OCI-LY7 (cell line): Measurements from ENCODE around the gene FAM89B. TPM values are rescaled to one million over a fixed set of nuclear protein-coding genes. Genes with fewer than 3 reads are reported as not detected.

Source experiments
- BruUV-seq: library from RNA; stranded (reverse); fragments of 400-500 nt; replicated peaks from 2 replicates; lab custom pipeline; 2021; lab: Mats Ljungman, UMichigan
- CTCF ChIA-PET: fragments of 300-600 bp; sonication (Branson Sonifier 250); formaldehyde crosslinking; loops from one replicate; lab custom pipeline; 2022; ENCODE audit warnings: antibody characterized with exemption; ENCODE audit not compliant: unreplicated experiment; lab: Charles Lee
- POLR2A ChIA-PET: fragments of 300-600 bp; sonication (Branson Sonifier 250); formaldehyde crosslinking; loops from one replicate; lab custom pipeline; 2022; ENCODE audit warnings: antibody characterized with exemption; lab: Charles Lee
- DNase-seq: peaks from one replicate; pipeline ENCODE4 v3.0.0-alpha.2; 2015; ENCODE audit warnings: low spot score
- H2AFZ ChIP-seq: fragments of 200-600 bp; sonication (generic), shearing (Covaris generic); 2 replicates; pipeline ENCODE4 v1.6.1; 2014; ENCODE audit warnings: mild to moderate bottlenecking, antibody characterized with exemption, low read length, moderate library complexity
- H3K27ac ChIP-seq: fragments of 200-600 bp; sonication (generic); 2 replicates; pipeline ENCODE4 v1.5.1; 2014; ENCODE audit warnings: mixed run types, low read depth, mild to moderate bottlenecking, moderate library complexity, low read length, inconsistent platforms; ENCODE audit not compliant: poor library complexity, severe bottlenecking
- H3K36me3 ChIP-seq: fragments of 200-600 bp; sonication (generic); 2 replicates; pipeline ENCODE4 v1.6.1; 2014; ENCODE audit warnings: mild to moderate bottlenecking, antibody characterized with exemption, low read length, moderate library complexity, mixed read lengths; ENCODE audit not compliant: insufficient read depth
- H3K4me1 ChIP-seq: fragments of 200-600 bp; sonication (generic); 2 replicates; pipeline ENCODE4 v1.5.1; 2014; ENCODE audit warnings: mild to moderate bottlenecking, low read length; ENCODE audit not compliant: insufficient read depth, poor library complexity, severe bottlenecking
- H3K4me2 ChIP-seq: fragments of 200-600 bp; sonication (generic); 2 replicates; pipeline ENCODE4 v1.6.1; 2014; ENCODE audit warnings: mild to moderate bottlenecking, low read length
- H3K4me3 ChIP-seq: fragments of 200-600 bp; sonication (generic); 2 replicates; pipeline ENCODE4 v1.5.1; 2014; ENCODE audit warnings: mild to moderate bottlenecking, low read depth, low read length; ENCODE audit not compliant: poor library complexity, severe bottlenecking
- H3K79me2 ChIP-seq: fragments of 200-600 bp; sonication (generic); 2 replicates; pipeline ENCODE4 v1.6.1; 2016; ENCODE audit warnings: low read depth, mild to moderate bottlenecking, low read length, moderate library complexity, mixed read lengths; ENCODE audit not compliant: insufficient read depth
- H3K9me2 ChIP-seq: fragments of 200-600 bp; sonication (generic); 2 replicates; pipeline ENCODE4 v1.6.1; 2016; ENCODE audit warnings: mild to moderate bottlenecking, low read length, mixed read lengths; ENCODE audit not compliant: insufficient read depth
- H3K9me3 ChIP-seq: fragments of 200-600 bp; sonication (generic); 2 replicates; pipeline ENCODE4 v1.6.1; 2014; ENCODE audit warnings: mild to moderate bottlenecking, mixed run types, low read length, mixed read lengths
- H4K20me1 ChIP-seq: fragments of 200-600 bp; sonication (generic); 2 replicates; pipeline ENCODE4 v1.6.1; 2014; ENCODE audit warnings: mild to moderate bottlenecking, antibody characterized with exemption, low read length, moderate library complexity, mixed read lengths; ENCODE audit not compliant: insufficient read depth
- CTCF ChIP-seq: fragments of 200-600 bp; sonication (generic); conservative IDR thresholded peaks from 2 replicates; pipeline ENCODE4 v1.5.1; 2014; ENCODE audit warnings: mild to moderate bottlenecking, antibody characterized with exemption, low read length, moderate library complexity, mixed read lengths
- EZH2phosphoT487 ChIP-seq: fragments of 200-600 bp; sonication (generic); IDR thresholded peaks from 2 replicates; pipeline ENCODE4 v1.6.1; 2018; ENCODE audit warnings: low read depth, borderline replicate concordance, mild to moderate bottlenecking, mixed run types, antibody characterized with exemption, low read length, moderate library complexity, mixed read lengths
- intact Hi-C: fragments of 100-400 bp; cut with micrococcal nuclease; formaldehyde crosslinking; loops from one replicate; pipeline ENCODE4 v1.10.0; 2022; ENCODE audit not compliant: unreplicated experiment
- total RNA-seq, 2 experiments: library from RNA; depleted of rRNA in 1 of 2; stranded (reverse); fragments of >200 nt in 1 of 2; shearing (Covaris generic) in 1 of 2; gene quantifications; 2 replicates each; pipeline ENCODE4 v1.2.3, GENCODE V29; 2014 to 2022

FAM89B gene
- total RNA-seq, 2 experiments from 2014 or later: 17.9 to 26.4 TPM

- BruUV-seq: no TSS peak
- ChIA-PET POLR2A (interaction anchor here (0.5 to 2.7 kb wide), 3 partner anchors 10 to 37 kb away, joined by 3 to 17 read pairs (median 4); partner anchors contain the start of gene PCNX3), CTCF (interaction anchor here (1.1 to 2.1 kb wide), 2 partner anchors 10 to 16 kb away, joined by 4 to 11 read pairs; no protein-coding TSS in a partner anchor)
- Histone ChIP-seq H4K20me1 (no peaks in the 10 kb centered on the region), H3K4me3 (peak overlapping the region; percentile 94), H3K4me2 (peak overlapping the region; percentile 94), H3K9me3 (no peaks in the 10 kb centered on the region), H3K79me2 (peaks cover 9% of the 10 kb centered on the region; the same call in 1 of the 2 replicates), H3K36me3 (peaks cover 29% of the 10 kb centered on the region), H3K4me1 (peaks cover 43% of the 10 kb centered on the region), H3K9me2 (no peaks in the 10 kb centered on the region), H3K27ac (peak overlapping the region; percentile 54), H2AFZ (no peak overlapping the region)
- intact Hi-C loops: loop anchor here (10.0 kb wide), 1 partner anchor 723 kb away; no protein-coding TSS in a partner anchor
- TF ChIP-seq EZH2phosphoT487 (no peak), CTCF (no peak)
- no peak for DNase-seq
Observed at GRCh38 chr11:65577756-65578109, 5.4 kb downstream of the FAM89B start.

- Histone ChIP-seq H3K4me3 (no peak overlapping the region), H3K36me3 (peaks cover 28% of the 10 kb centered on the region), H3K79me2 (peaks cover 9% of the 10 kb centered on the region; the same call in 1 of the 2 replicates), H3K4me2 (peak overlapping the region; percentile 94; the same call in 1 of the 2 replicates), H3K9me2 (no peaks in the 10 kb centered on the region), H2AFZ (no peak overlapping the region), H3K27ac (peak overlapping the region; percentile 54), H4K20me1 (no peaks in the 10 kb centered on the region), H3K4me1 (peaks cover 41% of the 10 kb centered on the region), H3K9me3 (no peaks in the 10 kb centered on the region)
- POLR2A ChIA-PET: interaction anchor here (0.5 to 2.7 kb wide), 2 partner anchors 10 to 14 kb away, joined by 3 to 17 read pairs; no protein-coding TSS in a partner anchor
- CTCF ChIA-PET: interaction anchor here (1.1 to 2.1 kb wide), 2 partner anchors 9 to 16 kb away, joined by 4 to 11 read pairs; no protein-coding TSS in a partner anchor
- no TSS peak for BruUV-seq
- intact Hi-C loops: loop anchor here (10.0 kb wide), 1 partner anchor 723 kb away; no protein-coding TSS in a partner anchor
- TF ChIP-seq CTCF (no peak), EZH2phosphoT487 (no peak)
- no peak for DNase-seq
Observed at GRCh38 chr11:65578134-65578533, 5.8 kb downstream of the FAM89B start.

GRCh38 chr11:65578667-65579066 is 6.3 kb downstream of the FAM89B start:
- H4K20me1 ChIP-seq: no peaks in the 10 kb centered on the region
- POLR2A ChIA-PET: interaction anchor here (1.3 kb wide), 1 partner anchor 9 kb away, joined by 7 read pairs; no protein-coding TSS in a partner anchor
- intact Hi-C loops: loop anchor here (10.0 kb wide), 1 partner anchor 724 kb away; no protein-coding TSS in a partner anchor
- no peaks in the 10 kb centered on the region for H3K9me3 ChIP-seq
- H3K27ac ChIP-seq: no peak overlapping the region
- no peaks in the 10 kb centered on the region for H3K9me2 ChIP-seq
- TF ChIP-seq EZH2phosphoT487 (no peak), CTCF (no peak)
- H3K4me1 ChIP-seq: peaks cover 35% of the 10 kb centered on the region
- no peak for DNase-seq
- H3K4me2 ChIP-seq: no peak overlapping the region; the same call in 1 of the 2 replicates
- peaks cover 9% of the 10 kb centered on the region; the same call in 1 of the 2 replicates for H3K79me2 ChIP-seq
- BruUV-seq: no TSS peak
- H3K36me3 ChIP-seq: peaks cover 23% of the 10 kb centered on the region
- H2AFZ ChIP-seq: no peak overlapping the region
- CTCF ChIA-PET: no interaction called here
- H3K4me3 ChIP-seq: no peak overlapping the region
